ENCODE results near the gene IL7R.
"Not testable (repeated sequence)": the region's sequence is repeated elsewhere in the genome, so short reads cannot be mapped to it uniquely, and the experiment has no call there.

The IL7R gene

DNA sequence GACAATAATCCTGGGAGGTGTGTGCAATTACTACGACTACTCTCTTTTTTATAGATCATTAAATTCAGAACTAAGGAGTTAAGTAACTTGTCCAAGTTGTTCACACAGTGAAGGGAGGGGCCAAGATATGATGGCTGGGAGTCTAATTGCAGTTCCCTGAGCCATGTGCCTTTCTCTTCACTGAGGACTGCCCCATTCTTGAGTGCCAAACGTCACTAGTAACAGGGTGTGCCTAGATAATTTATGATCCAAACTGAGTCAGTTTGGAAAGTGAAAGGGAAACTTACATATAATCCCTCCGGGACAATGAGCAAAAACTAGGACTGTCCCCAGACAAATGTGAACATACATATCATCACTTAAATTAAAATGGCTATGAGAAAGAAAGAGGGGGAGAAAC, 20.2 kb downstream of the IL7R start:
- DNase-seq (ENCODE audit: low read depth in 2 of 2) = no peak

DNA sequence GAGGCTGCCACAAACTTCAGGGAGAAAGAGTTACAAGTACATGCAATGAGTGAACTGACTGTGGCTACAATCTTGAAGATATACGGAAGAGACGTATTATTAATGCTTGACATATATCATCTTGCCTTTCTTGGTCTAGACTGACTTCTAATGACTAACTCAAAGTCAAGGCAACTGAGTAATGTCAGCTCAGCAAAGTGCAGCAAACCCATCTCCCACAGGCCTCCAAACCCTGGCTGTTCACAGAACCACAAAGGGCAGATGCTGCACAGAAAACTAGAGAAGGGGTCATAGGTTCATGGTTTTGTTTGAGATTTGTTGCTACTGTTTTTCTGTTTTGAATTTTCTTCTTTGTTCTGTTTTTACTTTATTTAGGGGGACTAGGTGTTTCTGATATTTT, 21.0 kb downstream of the IL7R start:
- DNase-seq (ENCODE audit: low read depth in 2 of 2) = no peak

DNA sequence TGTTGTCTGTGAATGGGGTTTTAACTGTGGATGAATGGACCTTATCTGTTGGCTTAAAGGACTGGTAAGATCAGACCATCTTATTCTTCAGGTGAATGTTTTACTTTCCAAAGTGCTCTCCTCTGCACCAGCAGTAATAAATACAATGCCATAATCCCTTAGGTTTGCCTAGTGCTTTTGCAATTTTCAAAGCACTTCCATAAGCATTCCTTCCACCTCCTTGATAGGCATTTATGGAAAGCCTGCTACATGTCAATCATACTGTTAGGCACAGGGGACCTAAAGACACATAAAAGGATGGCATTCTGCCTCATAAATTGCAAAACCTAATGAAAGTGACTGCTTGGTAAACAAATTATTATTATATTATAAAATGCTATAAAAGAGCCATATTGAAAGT, 21.4 kb downstream of the IL7R start:
- no peak for DNase-seq (ENCODE audit: low read depth in 2 of 2)

DNA sequence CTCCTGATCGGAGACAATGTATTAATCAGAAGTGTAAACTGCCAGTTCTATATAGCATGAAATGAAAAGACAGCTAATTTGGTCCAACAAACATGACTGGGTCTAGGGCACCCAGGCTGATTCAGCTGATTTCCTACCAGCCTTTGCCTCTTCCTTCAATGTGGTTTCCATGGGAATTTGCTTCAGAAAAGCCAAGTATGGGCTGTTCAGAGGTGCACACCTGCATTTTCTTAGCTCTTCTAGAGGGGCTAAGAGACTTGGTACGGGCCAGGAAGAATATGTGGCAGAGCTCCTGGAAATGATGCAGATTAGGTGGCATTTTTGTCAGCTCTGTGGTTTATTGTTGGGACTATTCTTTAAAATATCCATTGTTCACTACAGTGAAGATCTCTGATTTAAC, 22.4 kb downstream of the IL7R start:
- no peak for DNase-seq (ENCODE audit: low read depth in 2 of 2)

DNA sequence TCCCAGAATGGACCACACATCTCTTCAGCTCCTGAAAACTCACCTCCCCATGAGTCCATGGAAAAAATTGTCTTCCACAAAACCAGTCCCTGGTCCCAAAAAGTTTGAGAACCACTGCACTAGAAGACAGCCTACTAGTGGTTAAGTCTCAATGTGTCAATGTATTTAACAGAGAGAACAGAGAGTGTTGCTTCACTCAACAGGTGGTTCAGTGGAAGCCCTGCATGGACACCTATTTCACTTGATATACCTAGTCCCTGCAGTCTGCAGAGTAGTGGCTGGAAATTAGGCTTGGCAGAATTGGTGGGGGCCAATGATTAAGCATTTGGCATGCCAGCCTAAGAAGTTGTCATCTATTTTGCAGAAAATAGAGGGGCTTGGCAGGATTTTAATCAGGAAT, 23.0 kb downstream of the IL7R start:
- no peak for DNase-seq (ENCODE audit: low read depth in 2 of 2)

DNA sequence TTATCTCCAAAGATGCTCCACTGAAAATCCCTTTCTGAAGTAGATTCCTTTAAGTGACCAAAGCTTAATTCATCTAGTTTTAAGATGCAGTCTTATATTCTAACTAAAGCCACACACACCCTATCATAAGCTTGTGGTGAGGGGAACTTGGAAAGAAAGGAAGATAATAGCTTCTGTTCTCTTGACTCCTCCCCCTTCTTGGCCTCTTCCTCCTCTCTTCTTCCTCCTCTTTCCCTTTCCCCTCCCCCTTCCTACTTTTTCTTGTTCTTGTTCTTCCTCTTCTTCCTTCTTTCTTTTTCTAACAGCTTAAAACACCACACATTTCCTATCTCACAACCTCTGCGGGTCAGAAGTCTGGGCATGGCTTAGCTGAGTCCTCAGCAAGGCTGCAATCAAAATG, 23.5 kb downstream of the IL7R start:
- DNase-seq (ENCODE audit: low read depth in 2 of 2) = no peak

DNA sequence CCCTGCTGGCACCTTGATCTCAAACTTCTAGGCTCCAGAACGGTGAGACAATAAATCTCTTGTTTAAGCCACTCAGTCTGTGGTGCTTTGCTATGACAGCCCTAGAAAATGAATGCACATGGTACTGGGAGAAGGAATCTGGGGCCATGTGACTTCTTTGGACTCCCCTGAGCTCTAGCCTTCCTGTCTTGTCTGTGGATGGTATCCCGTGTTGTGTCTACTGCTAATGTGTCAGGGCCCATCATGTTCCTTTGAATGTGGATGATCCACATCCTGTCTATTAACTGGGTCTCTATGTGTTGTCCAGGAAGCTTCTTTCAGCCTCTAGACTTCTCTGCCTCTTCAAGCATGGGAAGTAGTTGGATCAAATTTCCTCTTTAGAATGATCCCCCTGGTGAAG, 25.1 kb downstream of the IL7R start:
- DNase-seq (ENCODE audit: low read depth in 2 of 2) = no peak

DNA sequence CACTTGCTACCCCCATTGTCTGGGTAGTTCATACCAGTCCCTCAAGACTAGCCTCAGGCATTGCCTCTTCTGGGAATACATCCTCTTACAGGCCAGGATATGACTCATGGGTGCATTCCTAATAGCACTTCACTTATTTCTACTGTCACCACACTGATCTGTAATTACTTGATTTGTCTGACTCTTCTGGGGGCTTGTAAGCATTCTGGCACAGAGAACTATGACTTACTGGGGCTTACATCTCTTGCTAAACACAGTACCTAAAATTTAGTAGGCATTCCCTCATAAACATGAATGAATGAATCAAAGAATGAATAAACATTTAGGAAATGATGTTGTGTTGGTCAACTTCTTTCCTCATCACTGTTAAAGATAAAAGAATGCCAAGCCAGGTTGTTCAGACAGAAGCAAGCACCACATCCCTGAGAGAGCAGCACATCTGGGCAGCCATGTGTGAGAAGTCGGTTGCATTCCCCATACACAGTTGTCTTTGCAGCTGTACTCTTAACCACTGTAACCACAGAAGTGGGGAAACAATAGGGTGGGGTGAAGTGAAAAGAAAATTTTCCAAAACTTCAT, 27.6 kb downstream of the IL7R start:
- DNase-seq (ENCODE audit: low read depth in 2 of 2) = no peak

DNA sequence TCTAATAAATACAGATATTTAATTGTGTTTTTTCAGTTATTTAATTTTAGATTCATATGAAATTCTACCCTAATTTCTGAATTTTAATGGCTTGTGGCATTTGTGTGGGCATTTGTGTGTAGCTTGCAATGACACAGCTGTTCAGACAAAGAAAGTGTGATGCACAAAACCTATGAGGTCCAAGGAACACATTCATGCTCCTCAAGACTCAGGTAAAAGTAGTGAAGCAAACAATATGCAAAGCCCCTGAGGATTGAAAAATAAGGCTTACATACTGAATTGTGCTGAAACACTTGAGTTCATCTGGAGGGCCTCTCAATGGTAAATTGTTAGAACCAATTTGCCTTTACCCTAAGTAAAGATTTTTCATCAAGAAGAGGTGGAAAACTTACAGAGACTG, 28.1 kb downstream of the IL7R start:
- DNase-seq (ENCODE audit: low read depth in 2 of 2) = no peak

DNA sequence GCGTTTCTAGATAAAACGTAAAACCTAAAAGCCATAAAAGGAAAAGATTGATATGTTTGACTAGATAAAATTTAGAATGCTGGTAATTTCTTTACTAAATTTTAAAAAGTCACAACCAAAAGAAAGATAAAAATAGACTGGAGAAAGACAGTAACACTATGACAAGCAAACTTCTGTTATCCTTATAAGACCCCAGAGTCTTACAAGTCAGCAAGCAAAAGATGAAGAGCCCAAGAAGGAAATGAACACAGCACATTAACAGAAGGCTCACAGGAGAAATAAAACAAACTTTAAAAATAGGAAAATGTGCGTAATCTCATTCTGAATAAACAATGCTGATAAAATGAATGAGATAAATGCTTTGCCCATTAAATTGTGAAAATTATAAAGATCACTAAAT, 29.7 kb downstream of the IL7R start:
- no peak for DNase-seq (ENCODE audit: low read depth in 2 of 2)

DNA sequence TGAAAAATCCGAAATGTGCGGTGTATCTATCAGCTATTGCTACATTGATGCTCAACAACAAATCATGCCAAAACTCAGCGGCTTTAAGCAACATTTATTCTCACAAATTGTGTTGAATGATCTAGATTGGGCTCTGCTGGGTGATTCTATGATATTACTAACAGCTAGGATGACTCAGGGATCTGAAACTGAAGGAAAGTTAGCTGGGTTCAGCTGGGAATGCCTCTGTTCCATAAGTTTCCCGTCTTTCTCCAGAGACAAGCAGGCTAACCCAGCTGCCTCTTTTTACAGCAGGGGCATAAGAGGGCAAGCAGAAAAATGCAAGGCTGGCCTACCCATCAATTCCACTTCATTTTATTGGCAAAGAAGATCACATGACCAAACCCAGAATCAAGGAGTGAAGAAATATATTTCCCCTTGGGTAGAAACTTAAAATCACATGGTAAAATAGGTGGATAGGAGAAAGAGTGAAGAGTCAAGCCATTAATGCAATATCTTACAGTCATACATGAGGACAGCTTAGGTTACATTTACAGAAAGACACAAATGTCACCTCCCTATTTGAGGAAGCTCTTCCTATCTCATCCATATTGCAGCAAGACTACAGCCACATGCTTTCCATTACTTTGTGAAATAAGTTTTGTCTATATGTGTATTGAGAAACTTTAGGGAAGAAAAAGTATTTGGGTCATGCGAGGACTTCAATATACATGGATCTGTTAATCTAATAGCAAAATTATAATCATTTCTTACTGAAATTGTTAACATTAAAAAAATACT, 30.8 kb downstream of the IL7R start:
- no peak for DNase-seq (ENCODE audit: low read depth in 2 of 2)

DNA sequence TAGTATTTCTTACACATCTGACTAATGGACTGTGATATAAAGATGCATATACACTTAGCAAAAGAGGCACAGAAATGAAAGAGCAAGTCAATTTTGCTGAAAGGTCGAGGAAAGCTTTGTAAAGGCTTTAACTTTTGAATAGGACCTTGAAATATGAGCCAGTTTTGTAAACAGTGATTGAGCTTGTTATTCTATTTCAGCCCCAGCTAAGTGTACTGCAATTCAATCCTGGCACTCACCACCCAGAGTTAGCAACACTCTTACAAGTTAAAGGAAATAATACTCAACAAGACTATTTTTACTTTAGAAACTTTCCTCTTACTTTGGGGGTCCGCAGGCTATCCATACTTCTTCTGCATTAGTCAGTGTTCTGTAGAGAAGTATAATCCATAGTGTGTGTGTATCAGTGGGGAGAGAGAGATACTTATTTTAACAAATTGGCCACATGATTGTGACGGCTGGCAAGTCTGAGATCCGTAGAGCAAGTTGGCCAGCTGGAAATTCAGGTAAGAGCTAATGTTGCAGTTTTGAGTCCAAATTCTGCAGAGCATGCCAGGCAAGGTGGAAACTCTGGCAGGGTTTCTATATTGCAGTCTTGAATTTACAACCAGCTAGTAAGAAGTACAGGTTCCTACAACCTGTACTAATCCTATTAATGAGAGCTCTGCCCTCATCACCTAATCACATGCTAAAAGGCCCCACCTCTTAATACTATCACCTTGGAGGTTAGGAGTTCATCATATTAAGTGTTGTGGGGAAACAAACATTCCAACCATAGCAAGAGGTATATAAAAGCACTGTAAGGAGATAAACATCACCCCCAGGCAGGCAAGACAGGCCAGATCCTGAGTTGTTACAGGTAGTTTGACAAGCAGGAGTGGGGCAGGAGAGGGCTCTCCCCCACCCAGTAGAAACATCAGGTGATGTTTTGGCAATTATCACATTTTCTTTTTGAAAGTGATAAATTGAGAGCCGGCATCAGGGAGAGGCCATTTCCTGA, 33.6 kb downstream of the IL7R start:
- no peak for DNase-seq (ENCODE audit: low read depth in 2 of 2)

DNA sequence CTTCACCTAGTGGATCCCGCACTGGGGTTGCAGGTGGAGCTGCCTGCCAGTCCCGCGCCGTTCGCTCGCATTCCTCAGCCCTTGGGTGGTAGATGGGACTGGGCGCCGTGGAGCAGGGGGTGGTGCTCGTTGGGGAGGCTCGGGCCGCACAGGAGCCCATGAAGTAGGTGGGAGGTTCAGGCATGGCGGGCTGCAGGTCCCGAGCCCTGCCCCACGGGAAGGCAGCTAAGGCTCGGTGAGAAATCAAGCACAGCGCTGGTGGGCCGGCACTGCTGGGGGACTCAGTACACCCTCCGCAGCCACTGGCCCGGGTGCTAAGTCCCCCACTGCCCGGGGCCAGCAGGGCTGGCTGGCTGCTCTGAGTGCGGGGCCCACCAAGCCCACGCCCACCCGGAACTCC, 36.1 kb downstream of the IL7R start:
- not testable (repeated sequence) for DNase-seq (ENCODE audit: low read depth in 2 of 2)

DNA sequence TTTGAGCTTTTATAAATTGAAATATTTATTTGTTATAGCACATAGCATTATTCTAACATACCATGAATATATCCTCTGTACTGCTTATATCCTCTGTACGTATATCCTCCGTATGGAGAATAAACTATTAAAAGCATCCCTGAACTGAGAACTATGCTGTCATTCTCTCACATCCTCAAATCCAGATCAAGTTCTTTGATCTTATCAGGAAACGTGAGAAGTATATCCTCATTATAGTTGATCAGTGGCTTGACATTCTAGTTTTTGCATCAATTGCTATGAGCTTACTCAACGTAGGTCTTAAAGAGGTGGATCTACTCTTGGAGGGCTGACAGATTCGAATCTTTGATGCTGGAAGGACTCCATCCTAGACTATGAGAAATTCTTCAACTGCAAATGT, 37.4 kb downstream of the IL7R start:
- no peak for DNase-seq (ENCODE audit: low read depth in 2 of 2)

DNA sequence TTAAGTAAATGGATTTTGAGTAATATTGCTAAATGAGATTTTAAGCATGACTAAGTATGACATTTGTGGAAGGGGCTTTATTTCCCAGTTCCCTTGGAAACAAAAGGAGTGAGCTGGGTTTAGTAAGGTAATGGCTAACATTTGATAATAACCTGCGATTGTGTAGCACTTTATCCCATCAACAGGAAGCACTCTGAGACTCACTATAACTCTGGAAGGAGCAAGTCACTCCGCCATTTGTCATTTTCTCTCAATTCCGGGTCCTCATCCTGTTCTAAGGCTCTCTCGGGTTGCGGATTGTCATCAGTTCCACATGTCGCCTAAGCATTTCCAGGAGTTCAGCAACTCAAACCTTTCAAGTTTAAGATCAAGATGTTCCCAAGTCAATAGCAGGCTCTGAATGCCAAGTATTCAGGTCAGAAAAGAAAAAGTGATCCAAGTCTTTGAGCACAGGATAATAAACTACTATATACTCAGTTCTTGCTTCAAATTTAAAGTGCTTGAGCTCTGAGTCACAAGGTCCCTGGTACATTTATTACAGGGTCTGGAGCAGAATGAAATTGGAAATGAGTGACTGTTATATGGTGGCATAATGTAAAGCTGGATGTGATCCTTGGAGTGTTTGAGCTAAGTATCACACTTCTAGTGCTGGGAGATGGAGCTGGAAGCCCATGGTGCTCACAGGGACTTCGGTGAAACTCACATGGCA, 42.4 kb downstream of the IL7R start:
- DNase-seq (ENCODE audit: low read depth in 2 of 2) = no peak

DNA sequence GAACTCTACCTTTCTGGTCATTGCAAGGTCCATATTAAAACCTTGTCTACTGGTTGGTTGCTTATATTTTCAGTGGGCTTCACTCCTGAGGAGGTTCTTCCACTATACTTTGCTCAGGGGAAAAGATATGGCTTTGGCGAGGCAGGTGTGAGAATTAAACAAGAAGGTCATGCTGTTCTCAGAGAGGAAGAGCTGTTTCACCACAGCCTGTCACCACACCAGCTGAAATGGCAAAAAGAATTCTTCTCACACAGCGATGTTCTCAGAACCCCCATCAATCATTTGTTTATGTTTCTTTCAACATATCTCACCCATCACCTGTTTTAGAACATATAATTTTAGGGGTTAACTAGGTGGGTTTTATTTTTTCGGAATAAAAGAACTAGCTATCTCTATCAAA, 43.1 kb downstream of the IL7R start:
- no peak for DNase-seq (ENCODE audit: low read depth in 2 of 2)

DNA sequence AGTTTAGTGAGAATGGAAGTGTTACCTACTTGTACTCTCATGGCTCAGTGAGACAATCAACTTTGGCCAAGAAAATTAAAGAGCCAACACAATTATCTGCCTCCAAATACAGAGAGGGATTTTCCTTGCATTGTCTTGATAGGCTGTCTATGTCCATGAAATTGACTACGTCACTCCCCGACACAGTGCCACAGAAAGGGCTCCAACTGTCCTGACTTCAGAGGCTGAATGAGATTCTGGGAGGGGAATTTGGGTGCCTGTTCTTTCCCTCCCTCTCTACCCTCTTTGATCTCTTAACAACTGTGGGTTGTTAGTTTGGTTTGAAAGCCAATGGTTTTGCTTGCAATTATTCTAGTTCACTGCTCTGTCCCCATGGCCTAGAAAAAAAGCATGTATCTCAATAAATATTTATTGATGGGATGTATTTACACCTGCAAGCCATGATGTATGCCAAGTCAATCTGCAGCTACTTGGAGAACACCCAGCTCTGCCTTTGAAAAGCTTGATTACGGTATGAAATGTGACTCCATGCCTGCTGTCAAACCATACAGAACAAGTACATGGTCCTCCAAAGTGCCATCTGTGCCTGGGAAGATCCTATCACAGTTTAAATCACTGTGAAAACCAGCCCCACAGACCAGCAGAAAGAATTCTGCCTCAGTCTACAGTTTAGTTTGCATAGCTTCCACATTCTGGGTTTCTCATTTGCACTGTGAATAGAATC, 44.4 kb downstream of the IL7R start:
- DNase-seq (ENCODE audit: low read depth in 2 of 2) = no peak

DNA sequence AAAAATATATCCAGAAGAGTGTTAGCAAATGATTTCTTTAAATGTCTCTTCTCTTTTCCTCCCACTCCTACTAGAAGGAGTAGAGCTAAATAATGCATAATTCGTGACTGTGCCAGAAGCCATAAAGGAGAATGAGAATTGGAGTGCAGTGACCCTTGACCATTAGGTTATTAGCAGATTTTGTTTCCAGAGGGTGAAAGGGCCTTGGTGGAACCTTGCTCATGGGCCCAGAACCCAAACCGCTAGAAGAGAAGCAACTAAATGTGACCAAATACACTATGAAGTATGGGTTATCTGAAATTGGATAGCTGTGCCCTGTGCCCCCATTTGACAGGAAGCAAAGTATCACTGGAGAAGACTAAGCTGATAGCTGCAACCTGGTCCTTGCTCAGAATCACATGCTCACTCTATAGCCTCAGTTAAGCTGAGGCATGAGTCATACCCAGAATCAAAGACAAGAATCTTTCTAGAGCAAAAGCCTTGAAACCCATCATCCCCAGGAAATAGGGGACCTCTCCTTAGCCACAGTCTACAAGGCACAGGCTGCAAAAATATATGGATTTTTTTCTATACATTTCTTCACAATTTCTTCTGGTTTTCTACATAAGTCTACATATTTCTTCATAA, 45.5 kb downstream of the IL7R start:
- DNase-seq (ENCODE audit: low read depth in 2 of 2) = no peak

DNA sequence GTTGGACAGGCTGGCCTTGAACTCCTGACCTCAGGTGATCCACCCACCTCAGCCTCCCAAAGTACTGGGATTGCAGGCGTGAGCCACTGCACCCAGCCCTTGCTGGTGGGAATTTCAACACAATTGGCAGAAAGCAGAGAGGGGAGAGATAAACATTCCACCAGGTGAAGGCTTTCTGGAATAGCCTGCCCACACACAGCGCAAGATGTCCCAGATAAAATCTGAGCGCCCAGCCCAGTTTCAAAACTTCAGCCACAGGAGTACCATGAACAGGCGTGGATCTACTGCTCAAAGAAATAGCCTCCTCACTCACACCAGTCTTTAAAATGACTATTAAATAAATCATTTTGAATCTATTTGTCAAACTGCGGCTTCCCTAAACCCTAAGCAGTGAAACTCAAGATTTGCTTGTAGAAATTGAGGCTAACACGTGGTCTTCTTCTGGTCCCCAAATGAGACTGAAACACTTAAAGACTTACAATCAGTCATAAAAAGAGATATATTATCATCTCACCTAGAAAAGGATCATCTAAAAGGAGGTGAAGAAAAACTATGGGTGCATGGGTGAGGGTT, 47.0 kb downstream of the IL7R start:
- no peak for DNase-seq (ENCODE audit: low read depth in 2 of 2)

DNA sequence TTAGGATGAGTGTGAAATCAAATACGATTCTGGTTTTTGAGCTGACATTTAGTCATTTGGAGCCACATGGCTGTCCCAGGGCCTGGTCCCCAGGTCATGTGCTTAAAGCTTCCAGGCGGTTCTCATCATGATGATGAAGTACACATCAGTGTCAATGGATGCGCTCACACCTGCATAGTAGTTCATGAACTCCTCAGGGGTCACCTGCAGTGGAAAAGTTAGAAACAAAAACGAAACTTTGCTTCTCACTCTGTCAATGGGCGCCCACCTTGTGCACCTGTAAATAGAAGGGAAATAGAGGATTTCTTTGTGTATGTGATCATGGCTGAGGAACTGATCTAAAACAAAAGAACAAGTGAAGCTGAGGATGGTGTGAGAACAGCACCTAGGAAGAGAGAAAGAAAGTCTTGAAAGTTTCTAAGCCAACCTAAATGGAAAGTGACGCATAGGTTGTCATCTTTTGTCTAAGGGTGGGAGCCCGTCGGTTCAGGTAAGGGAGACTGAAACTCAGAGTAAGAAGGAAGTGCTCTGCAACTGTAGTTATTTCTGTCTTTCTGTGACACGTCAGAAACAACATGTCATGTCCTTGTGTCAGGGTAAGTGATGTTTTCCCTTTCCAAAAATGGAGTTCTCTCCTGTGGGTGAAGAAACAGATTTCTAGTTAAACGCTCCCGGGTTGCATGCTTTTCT, 47.9 kb downstream of the IL7R start:
- DNase-seq (ENCODE audit: low read depth in 2 of 2) = no peak

Measured in stimulated activated CD4-positive, alpha-beta T cell treated with anti-CD3 and anti-CD28 coated beads, Interleukin-15, amount 100 ng/mL, for 48 hours (primary cell).